Activated naive CD4-positive, alpha-beta T cell treated with anti-CD3 and anti-CD28 coated beads, Interleukin-2, amount 50 U/mL, for 72 hours (primary cell): ENCODE measurements around the gene SLC6A18. TPM values are rescaled to one million over a fixed set of nuclear protein-coding genes. Genes with fewer than 3 reads are reported as not detected.

ENCODE experiments used
- ATAC-seq, 2 donors: fragments of 150-1000 bp; cut with Tn5 transposase; 2 replicates each; pipeline ENCODE4 v1.10.0; 2021; ENCODE audit warnings: mild to moderate bottlenecking in 2 of 2, moderate library complexity in 2 of 2
- DNase-seq, 2 donors: peaks; one replicate each; pipeline ENCODE4 v3.0.0; 2021 to 2022; ENCODE audit warnings: low spot score in 2 of 2
- H3K27ac Mint-ChIP-seq, 2 donors: one replicate each; pipeline ENCODE4 v1.8.0; 2022; ENCODE audit warnings: mild to moderate bottlenecking in 2 of 2, mixed read lengths in 2 of 2
- H3K36me3 Mint-ChIP-seq, 2 donors: one replicate each; pipeline ENCODE4 v1.8.0; 2022; ENCODE audit warnings: mixed read lengths in 2 of 2
- H3K9me3 Mint-ChIP-seq, 2 donors: one replicate each; pipeline ENCODE4 v1.8.0; 2022; ENCODE audit warnings: mixed read lengths in 2 of 2
- total RNA-seq, 2 donors: library from RNA; stranded (reverse); gene quantifications; one replicate each; pipeline ENCODE4 v1.2.3, GENCODE V29; 2022

Gene SLC6A18
- total RNA-seq, 2 donors from 2014 or later: not detected

- ATAC-seq (no peak), DNase-seq (no peak)
- no peaks in the 10 kb centered on the region for H3K9me3 Mint-ChIP-seq
- H3K27ac Mint-ChIP-seq: no peak overlapping the region
- no peaks in the 10 kb centered on the region for H3K36me3 Mint-ChIP-seq
These were observed 40.0 kb upstream of the SLC6A18 start for GRCh38 chr5:1185038-1185627.

GRCh38 chr5:1185629-1186350 is 39.4 kb upstream of the SLC6A18 start:
- no peaks in the 10 kb centered on the region for H3K36me3 Mint-ChIP-seq

GRCh38 chr5:1186351-1187233 is 38.6 kb upstream of the SLC6A18 start:
- H3K36me3 Mint-ChIP-seq: no peaks in the 10 kb centered on the region
- H3K27ac Mint-ChIP-seq: no peak overlapping the region
- DNase-seq (no peak), ATAC-seq (no peak)
- no peaks in the 10 kb centered on the region for H3K9me3 Mint-ChIP-seq

More at GRCh38 chr5:1185629-1186350, 39.4 kb upstream of the SLC6A18 start:
- ATAC-seq (no peak), DNase-seq (no peak)
- Mint-ChIP-seq H3K9me3 (no peaks in the 10 kb centered on the region), H3K27ac (no peak overlapping the region)

GRCh38 chr5:1187234-1187949 is 37.8 kb upstream of the SLC6A18 start:
- Mint-ChIP-seq H3K9me3 (no peaks in the 10 kb centered on the region), H3K27ac (no peak overlapping the region), H3K36me3 (no peaks in the 10 kb centered on the region)
- no peak for ATAC-seq
- no peak for DNase-seq

GRCh38 chr5:1187950-1188334 is 37.2 kb upstream of the SLC6A18 start:
- H3K9me3 Mint-ChIP-seq: no peaks in the 10 kb centered on the region
- H3K36me3 Mint-ChIP-seq: no peaks in the 10 kb centered on the region
- no peak for DNase-seq

GRCh38 chr5:1188464-1188863 is 36.7 kb upstream of the SLC6A18 start:
- Mint-ChIP-seq H3K27ac (no peak overlapping the region), H3K36me3 (no peaks in the 10 kb centered on the region), H3K9me3 (no peaks in the 10 kb centered on the region)
- DNase-seq (no peak), ATAC-seq (no peak)

More at GRCh38 chr5:1187950-1188334, 37.2 kb upstream of the SLC6A18 start:
- no peak overlapping the region for H3K27ac Mint-ChIP-seq
- no peak for ATAC-seq

- H3K36me3 Mint-ChIP-seq: no peaks in the 10 kb centered on the region
- DNase-seq (no peak), ATAC-seq (no peak)
- H3K27ac Mint-ChIP-seq: no peak overlapping the region
- H3K9me3 Mint-ChIP-seq: no peaks in the 10 kb centered on the region
These were observed 35.9 kb upstream of the SLC6A18 start for GRCh38 chr5:1189269-1189668.

GRCh38 chr5:1190278-1190677 is 34.9 kb upstream of the SLC6A18 start:
- H3K36me3 Mint-ChIP-seq: no peaks in the 10 kb centered on the region
- H3K9me3 Mint-ChIP-seq: no peaks in the 10 kb centered on the region
- ATAC-seq: no peak

GRCh38 chr5:1190837-1191239 is 34.3 kb upstream of the SLC6A18 start:
- Mint-ChIP-seq H3K9me3 (no peaks in the 10 kb centered on the region), H3K36me3 (no peaks in the 10 kb centered on the region), H3K27ac (no peak overlapping the region)
- DNase-seq: no peak
- ATAC-seq: no peak

More at GRCh38 chr5:1190278-1190677, 34.9 kb upstream of the SLC6A18 start:
- no peak for DNase-seq
- no peak overlapping the region for H3K27ac Mint-ChIP-seq

- ATAC-seq: no peak
- no peak overlapping the region for H3K27ac Mint-ChIP-seq
- H3K36me3 Mint-ChIP-seq: no peaks in the 10 kb centered on the region
- DNase-seq: no peak
- no peaks in the 10 kb centered on the region for H3K9me3 Mint-ChIP-seq
These were observed 32.1 kb upstream of the SLC6A18 start for GRCh38 chr5:1192971-1193590.

GRCh38 chr5:1193591-1193985 is 31.6 kb upstream of the SLC6A18 start:
- Mint-ChIP-seq H3K9me3 (no peaks in the 10 kb centered on the region), H3K36me3 (no peaks in the 10 kb centered on the region)
- no peak for ATAC-seq

GRCh38 chr5:1194378-1194777 is 30.8 kb upstream of the SLC6A18 start:
- Mint-ChIP-seq H3K9me3 (no peaks in the 10 kb centered on the region), H3K27ac (no peak overlapping the region), H3K36me3 (no peaks in the 10 kb centered on the region)
- DNase-seq (no peak), ATAC-seq (no peak)

More at GRCh38 chr5:1193591-1193985, 31.6 kb upstream of the SLC6A18 start:
- H3K27ac Mint-ChIP-seq: no peak overlapping the region
- no peak for DNase-seq

- H3K9me3 Mint-ChIP-seq: no peaks in the 10 kb centered on the region
- DNase-seq (no peak), ATAC-seq (no peak)
- no peak overlapping the region for H3K27ac Mint-ChIP-seq
- H3K36me3 Mint-ChIP-seq: no peaks in the 10 kb centered on the region
These were observed 29.7 kb upstream of the SLC6A18 start for GRCh38 chr5:1195439-1195838.

- no peaks in the 10 kb centered on the region for H3K36me3 Mint-ChIP-seq
- no peak overlapping the region for H3K27ac Mint-ChIP-seq
- DNase-seq (no peak), ATAC-seq (no peak)
- H3K9me3 Mint-ChIP-seq: no peaks in the 10 kb centered on the region
These were observed 29.3 kb upstream of the SLC6A18 start for GRCh38 chr5:1195916-1196315.

- Mint-ChIP-seq H3K9me3 (no peaks in the 10 kb centered on the region), H3K36me3 (no peaks in the 10 kb centered on the region), H3K27ac (no peak overlapping the region)
- DNase-seq: no peak
- ATAC-seq: no peak
These were observed 28.6 kb upstream of the SLC6A18 start for GRCh38 chr5:1196562-1196961.

- H3K27ac Mint-ChIP-seq: no peak overlapping the region
- ATAC-seq (no peak), DNase-seq (no peak)
- H3K36me3 Mint-ChIP-seq: no peaks in the 10 kb centered on the region
- no peaks in the 10 kb centered on the region for H3K9me3 Mint-ChIP-seq
These were observed 27.1 kb upstream of the SLC6A18 start for GRCh38 chr5:1197876-1198666.
